Thyroid gland (tissue), 4 donors: Measurements from ENCODE around the gene ZFYVE26.
A peak's percentile ranks its signal among the peaks of the same experiment; 100 is the strongest.

Source experiments
- POLR2A ChIP-seq, 2 donors: fragments of 450-650 bp; IDR thresholded peaks; one replicate each; pipeline ENCODE4 v1.6.1; 2017; ENCODE audit warnings: antibody characterized with exemption in 2 of 2, mild to moderate bottlenecking in 2 of 2, moderate library complexity in 1 of 2
- TF ChIP-seq, protein P1 (sequence below), 6 experiments: fragments of 200-600 bp in 3 of 6; fragments of 450-650 bp in 3 of 6; sonication (generic) in 3 of 6; IDR thresholded peaks; one replicate each; pipeline ENCODE4 v1.5.1; 2016 to 2019; ENCODE audit warnings: antibody characterized with exemption in 6 of 6, mild to moderate bottlenecking in 2 of 6, inconsistent platforms in 1 of 6, moderate library complexity in 1 of 6

- TF ChIP-seq, protein P1, sequence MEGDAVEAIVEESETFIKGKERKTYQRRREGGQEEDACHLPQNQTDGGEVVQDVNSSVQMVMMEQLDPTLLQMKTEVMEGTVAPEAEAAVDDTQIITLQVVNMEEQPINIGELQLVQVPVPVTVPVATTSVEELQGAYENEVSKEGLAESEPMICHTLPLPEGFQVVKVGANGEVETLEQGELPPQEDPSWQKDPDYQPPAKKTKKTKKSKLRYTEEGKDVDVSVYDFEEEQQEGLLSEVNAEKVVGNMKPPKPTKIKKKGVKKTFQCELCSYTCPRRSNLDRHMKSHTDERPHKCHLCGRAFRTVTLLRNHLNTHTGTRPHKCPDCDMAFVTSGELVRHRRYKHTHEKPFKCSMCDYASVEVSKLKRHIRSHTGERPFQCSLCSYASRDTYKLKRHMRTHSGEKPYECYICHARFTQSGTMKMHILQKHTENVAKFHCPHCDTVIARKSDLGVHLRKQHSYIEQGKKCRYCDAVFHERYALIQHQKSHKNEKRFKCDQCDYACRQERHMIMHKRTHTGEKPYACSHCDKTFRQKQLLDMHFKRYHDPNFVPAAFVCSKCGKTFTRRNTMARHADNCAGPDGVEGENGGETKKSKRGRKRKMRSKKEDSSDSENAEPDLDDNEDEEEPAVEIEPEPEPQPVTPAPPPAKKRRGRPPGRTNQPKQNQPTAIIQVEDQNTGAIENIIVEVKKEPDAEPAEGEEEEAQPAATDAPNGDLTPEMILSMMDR (IDR thresholded peaks at IDR 0.05) = peak in 5 of 6 experiments; percentile 40 to 85 (median 74)
- TF ChIP-seq POLR2A (IDR thresholded peaks at IDR 0.05) = no peak
Observed at GRCh38 chr14:67704484-67705089, 111.8 kb downstream of the ZFYVE26 start.
